Measurements from ENCODE around the gene PTP4A2.

The PTP4A2 gene

GRCh38 chr1:31857863-31858262, 80.3 kb downstream of the PTP4A2 start:
- no peak for DNase-seq

Data from NCI-H1436 (cell line).